Activated naive CD8-positive, alpha-beta T cell treated with anti-CD3 and anti-CD28 coated beads for 36 hours (primary cell): Measurements from ENCODE around the gene AHCY. TPM values are rescaled to one million over a fixed set of nuclear protein-coding genes. Genes with fewer than 3 reads are reported as not detected.
A peak's percentile ranks its signal among the peaks of the same experiment; 100 is the strongest.
"Not testable (repeated sequence)": the region's sequence is repeated elsewhere in the genome, so short reads cannot be mapped to it uniquely, and the experiment has no call there.

Experiments used
- DNase-seq: peaks from one replicate; pipeline ENCODE4 v3.0.0; 2021
- H3K27ac Mint-ChIP-seq: one replicate; pipeline ENCODE4 v1.8.0; 2022; ENCODE audit warnings: mild to moderate bottlenecking, moderate library complexity, mixed read lengths
- H3K27me3 Mint-ChIP-seq: one replicate; pipeline ENCODE4 v1.8.0; 2022; ENCODE audit warnings: mild to moderate bottlenecking, mixed read lengths
- H3K36me3 Mint-ChIP-seq: one replicate; pipeline ENCODE4 v1.8.0; 2021; ENCODE audit warnings: mild to moderate bottlenecking, mixed read lengths
- H3K4me1 Mint-ChIP-seq: one replicate; pipeline ENCODE4 v1.8.0; 2021; ENCODE audit warnings: mixed read lengths
- H3K4me3 Mint-ChIP-seq: one replicate; pipeline ENCODE4 v1.8.0; 2022; ENCODE audit warnings: mild to moderate bottlenecking, moderate library complexity, mixed read lengths
- H3K9me3 Mint-ChIP-seq: one replicate; pipeline ENCODE4 v1.8.0; 2022; ENCODE audit warnings: mixed read lengths
- total RNA-seq, 2 experiments: library from RNA; stranded (reverse); gene quantifications; one replicate each; pipeline ENCODE4 v1.2.3, GENCODE V29; 2021

The AHCY gene
- total RNA-seq, 2 experiments from 2014 or later, result 245 to 254 TPM

GRCh38 chr20:34293589-34293988 lies 9.6 kb downstream of the AHCY start:
- Mint-ChIP-seq H3K4me1 (peaks cover 2% of the 10 kb centered on the region), H3K27ac (peak overlapping the region; percentile 22), H3K4me3 (no peak overlapping the region), H3K9me3 (no peaks in the 10 kb centered on the region), H3K36me3 (peaks cover 46% of the 10 kb centered on the region), H3K27me3 (no peaks in the 10 kb centered on the region)
- DNase-seq, result no peak

GRCh38 chr20:34293119-34293518 lies 10.0 kb downstream of the AHCY start:
- Mint-ChIP-seq H3K27me3 (no peaks in the 10 kb centered on the region), H3K27ac (peak overlapping the region; percentile 22), H3K4me3 (no peak overlapping the region), H3K4me1 (peaks cover 2% of the 10 kb centered on the region), H3K9me3 (no peaks in the 10 kb centered on the region), H3K36me3 (peaks cover 48% of the 10 kb centered on the region)
- DNase-seq, result no peak

GRCh38 chr20:34292496-34292895 lies 10.7 kb downstream of the AHCY start:
- Mint-ChIP-seq H3K27me3 (no peaks in the 10 kb centered on the region), H3K4me3 (no peak overlapping the region), H3K36me3 (peaks cover 47% of the 10 kb centered on the region), H3K9me3 (no peaks in the 10 kb centered on the region), H3K4me1 (peaks cover under 1% of the 10 kb centered on the region), H3K27ac (no peak overlapping the region)
- DNase-seq, result no peak

- H3K27ac Mint-ChIP-seq, result no peak overlapping the region
- H3K27me3 Mint-ChIP-seq, result no peaks in the 10 kb centered on the region
- H3K36me3 Mint-ChIP-seq, result peaks cover 50% of the 10 kb centered on the region
- DNase-seq, result no peak
- no peak overlapping the region for H3K4me3 Mint-ChIP-seq
- no peaks in the 10 kb centered on the region for H3K4me1 Mint-ChIP-seq
- no peaks in the 10 kb centered on the region for H3K9me3 Mint-ChIP-seq
These were observed 12.7 kb downstream of the AHCY start for GRCh38 chr20:34290471-34290870.

- not testable (repeated sequence) for H3K4me3 Mint-ChIP-seq, H3K27ac Mint-ChIP-seq, H3K9me3 Mint-ChIP-seq, H3K4me1 Mint-ChIP-seq, DNase-seq, H3K27me3 Mint-ChIP-seq
- peaks cover 41% of the 10 kb centered on the region for H3K36me3 Mint-ChIP-seq
These were observed 15.7 kb downstream of the AHCY start for GRCh38 chr20:34287500-34287899.

GRCh38 chr20:34285450-34285849 lies 17.7 kb downstream of the AHCY start:
- no peaks in the 10 kb centered on the region for H3K27me3 Mint-ChIP-seq
- H3K36me3 Mint-ChIP-seq, result peaks cover 35% of the 10 kb centered on the region
- H3K27ac Mint-ChIP-seq, result no peak overlapping the region
- no peaks in the 10 kb centered on the region for H3K4me1 Mint-ChIP-seq
- H3K9me3 Mint-ChIP-seq, result no peaks in the 10 kb centered on the region
- no peak overlapping the region for H3K4me3 Mint-ChIP-seq
- no peak for DNase-seq

GRCh38 chr20:34283844-34284243 lies 19.3 kb downstream of the AHCY start:
- H3K36me3 Mint-ChIP-seq, result peaks cover 36% of the 10 kb centered on the region
- H3K27me3 Mint-ChIP-seq, result no peaks in the 10 kb centered on the region
- no peak overlapping the region for H3K27ac Mint-ChIP-seq

GRCh38 chr20:34282041-34282440 lies 21.1 kb downstream of the AHCY start:
- no peaks in the 10 kb centered on the region for H3K9me3 Mint-ChIP-seq
- H3K4me3 Mint-ChIP-seq, result no peak overlapping the region
- DNase-seq, result no peak
- no peaks in the 10 kb centered on the region for H3K27me3 Mint-ChIP-seq
- H3K27ac Mint-ChIP-seq, result no peak overlapping the region
- no peaks in the 10 kb centered on the region for H3K4me1 Mint-ChIP-seq
- peaks cover 40% of the 10 kb centered on the region for H3K36me3 Mint-ChIP-seq

More at GRCh38 chr20:34283844-34284243, 19.3 kb downstream of the AHCY start:
- Mint-ChIP-seq H3K9me3 (no peaks in the 10 kb centered on the region), H3K4me1 (no peaks in the 10 kb centered on the region), H3K4me3 (no peak overlapping the region)
- no peak for DNase-seq

- no peak for DNase-seq
- Mint-ChIP-seq H3K27ac (no peak overlapping the region), H3K4me1 (no peaks in the 10 kb centered on the region), H3K9me3 (no peaks in the 10 kb centered on the region), H3K27me3 (no peaks in the 10 kb centered on the region), H3K4me3 (no peak overlapping the region), H3K36me3 (peaks cover 39% of the 10 kb centered on the region)
These were observed 22.0 kb downstream of the AHCY start for GRCh38 chr20:34281177-34281576.

- Mint-ChIP-seq H3K4me1 (no peaks in the 10 kb centered on the region), H3K9me3 (no peaks in the 10 kb centered on the region), H3K27me3 (peaks cover 5% of the 10 kb centered on the region), H3K36me3 (peaks cover 45% of the 10 kb centered on the region), H3K27ac (no peak overlapping the region), H3K4me3 (no peak overlapping the region)
- DNase-seq, result no peak
These were observed 28.5 kb downstream of the AHCY start for GRCh38 chr20:34274694-34275093.

GRCh38 chr20:34271956-34272355 lies 31.2 kb downstream of the AHCY start:
- Mint-ChIP-seq H3K4me1 (peaks cover 3% of the 10 kb centered on the region), H3K4me3 (no peak overlapping the region), H3K27me3 (peaks cover 18% of the 10 kb centered on the region), H3K9me3 (no peaks in the 10 kb centered on the region), H3K36me3 (peaks cover 44% of the 10 kb centered on the region), H3K27ac (no peak overlapping the region)
- no peak for DNase-seq

GRCh38 chr20:34269996-34270627 lies 33.0 kb downstream of the AHCY start:
- Mint-ChIP-seq H3K4me3 (no peak overlapping the region), H3K36me3 (peaks cover 38% of the 10 kb centered on the region), H3K27ac (no peak overlapping the region), H3K4me1 (peaks cover 3% of the 10 kb centered on the region), H3K9me3 (no peaks in the 10 kb centered on the region), H3K27me3 (peaks cover 18% of the 10 kb centered on the region)
- DNase-seq, result no peak

- peak overlapping the region; percentile 22 for H3K4me3 Mint-ChIP-seq
- peaks cover 32% of the 10 kb centered on the region for H3K36me3 Mint-ChIP-seq
- H3K4me1 Mint-ChIP-seq, result peaks cover 3% of the 10 kb centered on the region
- peak; percentile 30 for DNase-seq
- no peaks in the 10 kb centered on the region for H3K9me3 Mint-ChIP-seq
- H3K27me3 Mint-ChIP-seq, result peaks cover 18% of the 10 kb centered on the region
- no peak overlapping the region for H3K27ac Mint-ChIP-seq
These were observed 34.1 kb downstream of the AHCY start for GRCh38 chr20:34268851-34269636.

GRCh38 chr20:34268145-34268544 lies 35.0 kb downstream of the AHCY start:
- peaks cover 18% of the 10 kb centered on the region for H3K27me3 Mint-ChIP-seq
- peaks cover 25% of the 10 kb centered on the region for H3K36me3 Mint-ChIP-seq
- H3K27ac Mint-ChIP-seq, result no peak overlapping the region
- H3K4me1 Mint-ChIP-seq, result peaks cover 3% of the 10 kb centered on the region
- H3K4me3 Mint-ChIP-seq, result no peak overlapping the region
- DNase-seq, result no peak
- no peaks in the 10 kb centered on the region for H3K9me3 Mint-ChIP-seq

GRCh38 chr20:34264141-34264540 lies 39.0 kb downstream of the AHCY start:
- H3K27ac Mint-ChIP-seq, result no peak overlapping the region
- no peaks in the 10 kb centered on the region for H3K9me3 Mint-ChIP-seq
- H3K4me3 Mint-ChIP-seq, result no peak overlapping the region
- peaks cover 8% of the 10 kb centered on the region for H3K27me3 Mint-ChIP-seq
- no peaks in the 10 kb centered on the region for H3K4me1 Mint-ChIP-seq
- no peak for DNase-seq
- peaks cover 8% of the 10 kb centered on the region for H3K36me3 Mint-ChIP-seq

- H3K9me3 Mint-ChIP-seq, H3K36me3 Mint-ChIP-seq, DNase-seq, H3K27me3 Mint-ChIP-seq, H3K4me1 Mint-ChIP-seq, H3K27ac Mint-ChIP-seq, H3K4me3 Mint-ChIP-seq: not testable (repeated sequence)
These were observed 39.7 kb downstream of the AHCY start for GRCh38 chr20:34263468-34263867.
